Esophagus muscularis mucosa (tissue), 4 donors: ENCODE data around the gene PUDP. TPM values are rescaled to one million over a fixed set of nuclear protein-coding genes. Genes with fewer than 3 reads are reported as not detected.

Experiments
- DNase-seq: peaks from one replicate; pipeline ENCODE4 v3.0.0-alpha.2; 2017; ENCODE audit errors: extremely low spot score
- H3K27ac ChIP-seq, 4 donors: fragments of 200-600 bp; sonication (generic); replicated peaks in 1 of 4; 1 replicate in 3 of 4; 2 replicates in 1 of 4; pipeline ENCODE4 v1.5.1; 2016 to 2019; ENCODE audit warnings: mild to moderate bottlenecking in 1 of 4
- H3K27me3 ChIP-seq, 4 donors: fragments of 200-600 bp; sonication (generic); one replicate each; pipeline versions ENCODE4 v1.5.1 to v1.6.0; 2016 to 2019
- H3K36me3 ChIP-seq, 4 donors: fragments of 200-600 bp; sonication (generic); one replicate each; pipeline ENCODE4 v1.5.1; 2016 to 2019
- H3K4me1 ChIP-seq, 4 donors: fragments of 200-600 bp; sonication (generic); one replicate each; pipeline ENCODE4 v1.5.1; 2016 to 2019
- H3K4me3 ChIP-seq, 4 donors: fragments of 200-600 bp; sonication (generic); 1 replicate in 2 of 4; 2 replicates in 2 of 4; pipeline ENCODE4 v1.5.1; 2016 to 2019; ENCODE audit warnings: mild to moderate bottlenecking in 4 of 4, moderate library complexity in 1 of 4
- H3K9me3 ChIP-seq, 4 donors: fragments of 200-600 bp; sonication (generic); 1 replicate in 3 of 4; 2 replicates in 1 of 4; pipeline ENCODE4 v1.5.1; 2016 to 2019
- CTCF ChIP-seq, 3 experiments: fragments of 200-600 bp in 2 of 3; fragments of 450-650 bp in 1 of 3; sonication (generic) in 2 of 3; IDR thresholded peaks; one replicate each; pipeline ENCODE4 v1.5.1; 2017 to 2019; ENCODE audit warnings: antibody characterized with exemption in 3 of 3, mild to moderate bottlenecking in 2 of 3, moderate library complexity in 1 of 3
- EP300 ChIP-seq: sonication (generic); formaldehyde crosslinking; IDR thresholded peaks from one replicate; pipeline ENCODE4 v1.6.1; 2017; ENCODE audit warnings: antibody characterized with exemption
- POLR2A ChIP-seq: fragments of 450-650 bp; IDR thresholded peaks from one replicate; pipeline ENCODE4 v1.6.1; 2017; ENCODE audit warnings: antibody characterized with exemption, moderate library complexity, mild to moderate bottlenecking, low read depth
- POLR2AphosphoS5 ChIP-seq, 2 donors: sonication (generic); formaldehyde crosslinking; IDR thresholded peaks; one replicate each; pipeline ENCODE4 v1.6.1; 2017; ENCODE audit warnings: antibody characterized with exemption in 2 of 2
- WGBS: methylation state at CpG from one replicate; pipeline ENCODE4 v1.1.5; 2018; 5-methylcytosine and 5-hydroxymethylcytosine counted together
- intact Hi-C: fragments of 100-400 bp; cut with DNase I; formaldehyde crosslinking; loops from one replicate; pipeline ENCODE4 v1.15.1; 2023
- total RNA-seq, 4 donors: library from RNA; depleted of rRNA; stranded (reverse); fragments of >200 nt; gene quantifications; one replicate each; pipeline versions ENCODE4 v1.1.0 to v1.2.1, GENCODE V29; 2016

Gene PUDP
- total RNA-seq, 4 donors from 2014 or later = 5.6 to 14.2 (median 9.1) TPM

- no peak for DNase-seq
- Histone ChIP-seq H3K4me3 (no peak overlapping the region), H3K9me3 (no peaks in the 10 kb centered on the region), H3K27me3 (no peaks in the 10 kb centered on the region), H3K27ac (no peak overlapping the region), H3K36me3 (no peaks in the 10 kb centered on the region), H3K4me1 (peaks cover 0 to 19% (median 8%) of the 10 kb centered on the region in 4 donors)
- 85% methylated on average over 5 of the region's 5 CpGs for WGBS
- TF ChIP-seq EP300 (no peak), CTCF (IDR thresholded peaks at IDR 0.05) (no peak), POLR2AphosphoS5 (IDR thresholded peaks at IDR 0.05) (no peak), POLR2A (no peak)
- intact Hi-C loops = no loop called here
Measured at GRCh38 chrX:7149411-7149810, 1.5 kb upstream of the PUDP start.

GRCh38 chrX:7147413-7147977 is 458 bp downstream of the PUDP start, which contains the start of gene STS:
TSS of gene STS (plus strand) at chrX:7147712. CDS start at chrX:7253200, 105,488 bp downstream.
- Histone ChIP-seq H3K36me3 (no peaks in the 10 kb centered on the region), H3K4me3 (peak within 1 kb of the TSS; percentile 67 to 83 (median 78)), H3K27ac (peak within 1 kb of the TSS; percentile 83 to 91 (median 88)), H3K27me3 (no peaks in the 10 kb centered on the region), H3K4me1 (peaks cover 0 to 19% (median 8%) of the 10 kb centered on the region in 4 donors), H3K9me3 (no peaks in the 10 kb centered on the region)
- DNase-seq = no peak
- intact Hi-C loops = no loop called here
- no peak for TF ChIP-seq POLR2A
- no peak for TF ChIP-seq CTCF (IDR thresholded peaks at IDR 0.05)
- no peak for TF ChIP-seq POLR2AphosphoS5 (IDR thresholded peaks at IDR 0.05)
- TF ChIP-seq EP300 = no peak
- WGBS = under 1% methylated on average over 39 of the region's 61 CpGs

- Histone ChIP-seq H3K36me3 (no peaks in the 10 kb centered on the region), H3K4me3 (peak overlapping the region; percentile 67 to 83 (median 78)), H3K27me3 (no peaks in the 10 kb centered on the region), H3K4me1 (peaks cover 0 to 19% (median 8%) of the 10 kb centered on the region in 4 donors), H3K9me3 (no peaks in the 10 kb centered on the region), H3K27ac (peak overlapping the region; percentile 83 to 91 (median 88))
- WGBS = 27% methylated on average over 13 of the region's 13 CpGs
- DNase-seq = no peak
- intact Hi-C loops = no loop called here
- no peak for TF ChIP-seq CTCF (IDR thresholded peaks at IDR 0.05)
- no peak for TF ChIP-seq EP300
- TF ChIP-seq POLR2A = no peak
- TF ChIP-seq POLR2AphosphoS5 (IDR thresholded peaks at IDR 0.05) = no peak
Measured at GRCh38 chrX:7146703-7147412, 1.1 kb downstream of the PUDP start.

- intact Hi-C loops = no loop called here
- H3K4me3 ChIP-seq = no peak overlapping the region
- no peak for DNase-seq
- H3K27me3 ChIP-seq = no peaks in the 10 kb centered on the region
- no peak for TF ChIP-seq CTCF (IDR thresholded peaks at IDR 0.05)
- no peak for TF ChIP-seq POLR2A
- TF ChIP-seq POLR2AphosphoS5 (IDR thresholded peaks at IDR 0.05) = no peak
- TF ChIP-seq EP300 = no peak
- no peaks in the 10 kb centered on the region for H3K36me3 ChIP-seq
- peaks cover 0 to 19% (median 8%) of the 10 kb centered on the region in 4 donors for H3K4me1 ChIP-seq
- no peak overlapping the region for H3K27ac ChIP-seq
- no peaks in the 10 kb centered on the region for H3K9me3 ChIP-seq
- WGBS = 83% methylated on average over 3 of the region's 3 CpGs
Measured at GRCh38 chrX:7146020-7146702, 1.8 kb downstream of the PUDP start.
